Limb (tissue), 2 donors: ENCODE measurements around the gene DLGAP1.

Experiments used
- DNase-seq, 2 donors: peaks; one replicate each; pipeline ENCODE4 v3.0.0-alpha.2; 2016; ENCODE audit errors: extremely low spot score in 2 of 2

The DLGAP1 gene

GRCh38 chr18:3903337-3903736 is 551.8 kb downstream of the DLGAP1 start:
- DNase-seq, result no peak

GRCh38 chr18:3902676-3903075 is 552.4 kb downstream of the DLGAP1 start:
- DNase-seq, result no peak

- DNase-seq, result no peak
Observed at GRCh38 chr18:3901811-3902210, 553.3 kb downstream of the DLGAP1 start.

- DNase-seq, result no peak
Observed at GRCh38 chr18:3901042-3901441, 554.1 kb downstream of the DLGAP1 start.

GRCh38 chr18:3900327-3900726 is 554.8 kb downstream of the DLGAP1 start:
- no peak for DNase-seq

GRCh38 chr18:3898861-3899613 is 556.1 kb downstream of the DLGAP1 start:
- no peak for DNase-seq

- no peak for DNase-seq
Observed at GRCh38 chr18:3892152-3892551, 563.0 kb downstream of the DLGAP1 start.

GRCh38 chr18:3891245-3891644 is 563.9 kb downstream of the DLGAP1 start:
- DNase-seq, result no peak

- DNase-seq, result no peak
Observed at GRCh38 chr18:3889803-3890202, 565.3 kb downstream of the DLGAP1 start.

GRCh38 chr18:3889121-3889520 is 566.0 kb downstream of the DLGAP1 start:
- no peak for DNase-seq

GRCh38 chr18:3886575-3887322 is 568.4 kb downstream of the DLGAP1 start:
- no peak for DNase-seq

GRCh38 chr18:3885209-3885792 is 569.8 kb downstream of the DLGAP1 start:
- no peak for DNase-seq

GRCh38 chr18:3879836-3880120 is 575.3 kb downstream of the DLGAP1 start:
- no peak for DNase-seq

- DNase-seq, result no peak
Observed at GRCh38 chr18:3879114-3879835, 575.8 kb downstream of the DLGAP1 start.

GRCh38 chr18:3878401-3878800 is 576.7 kb downstream of the DLGAP1 start:
- DNase-seq, result no peak

- DNase-seq, result no peak
Observed at GRCh38 chr18:3877678-3878077, 577.4 kb downstream of the DLGAP1 start.

GRCh38 chr18:3875961-3876360 is 579.1 kb downstream of the DLGAP1 start:
- no peak for DNase-seq

- no peak for DNase-seq
Observed at GRCh38 chr18:3875376-3875775, 579.7 kb downstream of the DLGAP1 start.

GRCh38 chr18:3874581-3874980 is 580.5 kb downstream of the DLGAP1 start:
- no peak for DNase-seq

- no peak for DNase-seq
Observed at GRCh38 chr18:3874125-3874524, 581.0 kb downstream of the DLGAP1 start.

- no peak for DNase-seq
Observed at GRCh38 chr18:3873698-3874097, 581.4 kb downstream of the DLGAP1 start.

- DNase-seq, result no peak
Observed at GRCh38 chr18:3873211-3873610, 581.9 kb downstream of the DLGAP1 start.
